ENCODE measurements around the gene MAST4. TPM values are rescaled to one million over a fixed set of nuclear protein-coding genes. Genes with fewer than 3 reads are reported as not detected.
A peak's percentile ranks its signal among the peaks of the same experiment; 100 is the strongest.

The MAST4 gene
- total and polyA plus RNA-seq, 2 donors (not counting 1 experiment from before 2014, with no cell fraction given): 7.0 to 15.2 TPM

DNA sequence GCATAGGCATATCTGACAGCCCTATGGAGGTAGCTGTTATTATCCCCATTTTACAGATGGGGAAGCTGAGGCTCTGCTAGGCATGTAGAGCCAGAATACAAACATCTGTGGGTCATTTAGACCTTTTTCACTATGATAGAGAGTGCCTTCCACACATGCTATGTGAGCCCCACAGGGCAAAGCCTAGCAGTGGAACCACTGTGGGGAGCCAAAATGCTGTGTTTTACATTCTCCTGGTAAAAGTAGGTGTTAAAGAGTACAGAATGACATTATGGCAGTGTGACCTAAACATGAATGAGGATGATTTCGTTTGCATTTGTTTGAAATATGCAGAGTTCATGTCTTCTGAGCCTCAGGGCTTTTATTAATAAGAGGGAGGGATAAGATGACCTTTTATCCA, 265.2 kb downstream of the MAST4 start:
- H3K4me1 ChIP-seq (ENCODE audit: control insufficient read depth, extremely low read depth, insufficient read depth, low read length): no peaks in the 10 kb centered on the region
- H3K4me2 ChIP-seq (ENCODE audit: extremely low read depth, insufficient read depth, low read length): no peak overlapping the region
- H3K27me3 ChIP-seq (ENCODE audit: control insufficient read depth, insufficient read depth, low read length): no peaks in the 10 kb centered on the region
- H3K4me3 ChIP-seq (replicated peaks in 1 of 4; ENCODE audit: control extremely low read depth in 1 of 4, insufficient read depth in 1 of 4, low read depth in 3 of 4, low read length in 4 of 4): no peak overlapping the region
- no peaks in the 10 kb centered on the region for H4K20me1 ChIP-seq (ENCODE audit: control insufficient read depth, extremely low read depth, insufficient read depth, low read length)
- no peaks in the 10 kb centered on the region for H3K9me3 ChIP-seq (ENCODE audit: control insufficient read depth, insufficient read depth, low read depth, low read length)
- no peak for TF ChIP-seq EZH2 (IDR thresholded peaks at IDR 0.05; ENCODE audit: low read length, missing control alignments)
- TF ChIP-seq, protein P1, sequence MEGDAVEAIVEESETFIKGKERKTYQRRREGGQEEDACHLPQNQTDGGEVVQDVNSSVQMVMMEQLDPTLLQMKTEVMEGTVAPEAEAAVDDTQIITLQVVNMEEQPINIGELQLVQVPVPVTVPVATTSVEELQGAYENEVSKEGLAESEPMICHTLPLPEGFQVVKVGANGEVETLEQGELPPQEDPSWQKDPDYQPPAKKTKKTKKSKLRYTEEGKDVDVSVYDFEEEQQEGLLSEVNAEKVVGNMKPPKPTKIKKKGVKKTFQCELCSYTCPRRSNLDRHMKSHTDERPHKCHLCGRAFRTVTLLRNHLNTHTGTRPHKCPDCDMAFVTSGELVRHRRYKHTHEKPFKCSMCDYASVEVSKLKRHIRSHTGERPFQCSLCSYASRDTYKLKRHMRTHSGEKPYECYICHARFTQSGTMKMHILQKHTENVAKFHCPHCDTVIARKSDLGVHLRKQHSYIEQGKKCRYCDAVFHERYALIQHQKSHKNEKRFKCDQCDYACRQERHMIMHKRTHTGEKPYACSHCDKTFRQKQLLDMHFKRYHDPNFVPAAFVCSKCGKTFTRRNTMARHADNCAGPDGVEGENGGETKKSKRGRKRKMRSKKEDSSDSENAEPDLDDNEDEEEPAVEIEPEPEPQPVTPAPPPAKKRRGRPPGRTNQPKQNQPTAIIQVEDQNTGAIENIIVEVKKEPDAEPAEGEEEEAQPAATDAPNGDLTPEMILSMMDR (conservative IDR thresholded peaks at IDR 0.05 in 1 of 2, IDR thresholded peaks at IDR 0.05 in 1 of 2; ENCODE audit: low read depth in 1 of 2, low read length in 2 of 2): no peak
- no peak overlapping the region for H2AFZ ChIP-seq (ENCODE audit: low read length)
- H3K79me2 ChIP-seq (ENCODE audit: control insufficient read depth, insufficient read depth, low read length): no peaks in the 10 kb centered on the region
- no peaks in the 10 kb centered on the region for H3K36me3 ChIP-seq (ENCODE audit: control insufficient read depth, insufficient read depth, low read length)
- H3K27ac ChIP-seq (ENCODE audit: insufficient read depth, low read length): no peak overlapping the region
- H3K9ac ChIP-seq (ENCODE audit: insufficient read depth, low read length): no peak overlapping the region
- no peak for DNase-seq (ENCODE audit: low read depth in 2 of 2)

DNA sequence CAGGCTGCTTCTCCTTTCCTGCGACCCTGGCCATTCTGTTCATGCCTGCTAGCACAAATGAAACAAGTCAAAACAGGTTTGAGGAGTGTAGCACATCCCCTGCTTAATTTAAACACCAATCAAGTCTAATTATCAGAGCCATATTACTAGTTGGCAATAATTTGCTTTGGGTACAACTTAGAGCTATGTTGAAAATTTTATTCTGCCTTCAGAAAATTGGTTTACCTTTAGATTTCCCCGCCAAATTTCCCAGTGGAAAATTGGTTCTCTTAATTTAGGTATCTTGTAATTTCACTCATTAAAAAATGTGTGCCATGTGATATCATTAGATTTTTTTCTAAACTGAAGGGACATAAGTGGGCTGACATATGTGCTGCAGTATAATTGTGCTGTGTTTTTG, 265.8 kb downstream of the MAST4 start:
- TF ChIP-seq, protein P1 (conservative IDR thresholded peaks at IDR 0.05 in 1 of 2, IDR thresholded peaks at IDR 0.05 in 1 of 2; ENCODE audit: low read depth in 1 of 2, low read length in 2 of 2): no peak
- TF ChIP-seq EZH2 (IDR thresholded peaks at IDR 0.05; ENCODE audit: low read length, missing control alignments): no peak
- no peak overlapping the region for H3K9ac ChIP-seq (ENCODE audit: insufficient read depth, low read length)
- no peaks in the 10 kb centered on the region for H3K27me3 ChIP-seq (ENCODE audit: control insufficient read depth, insufficient read depth, low read length)
- no peaks in the 10 kb centered on the region for H3K79me2 ChIP-seq (ENCODE audit: control insufficient read depth, insufficient read depth, low read length)
- H3K27ac ChIP-seq (ENCODE audit: insufficient read depth, low read length): no peak overlapping the region
- no peak for DNase-seq (ENCODE audit: low read depth in 2 of 2)
- H4K20me1 ChIP-seq (ENCODE audit: control insufficient read depth, extremely low read depth, insufficient read depth, low read length): no peaks in the 10 kb centered on the region
- H3K9me3 ChIP-seq (ENCODE audit: control insufficient read depth, insufficient read depth, low read depth, low read length): no peaks in the 10 kb centered on the region
- H3K4me3 ChIP-seq (replicated peaks in 1 of 4; ENCODE audit: control extremely low read depth in 1 of 4, insufficient read depth in 1 of 4, low read depth in 3 of 4, low read length in 4 of 4): no peak overlapping the region
- no peaks in the 10 kb centered on the region for H3K36me3 ChIP-seq (ENCODE audit: control insufficient read depth, insufficient read depth, low read length)
- no peaks in the 10 kb centered on the region for H3K4me1 ChIP-seq (ENCODE audit: control insufficient read depth, extremely low read depth, insufficient read depth, low read length)
- no peak overlapping the region for H2AFZ ChIP-seq (ENCODE audit: low read length)
- H3K4me2 ChIP-seq (ENCODE audit: extremely low read depth, insufficient read depth, low read length): no peak overlapping the region

DNA sequence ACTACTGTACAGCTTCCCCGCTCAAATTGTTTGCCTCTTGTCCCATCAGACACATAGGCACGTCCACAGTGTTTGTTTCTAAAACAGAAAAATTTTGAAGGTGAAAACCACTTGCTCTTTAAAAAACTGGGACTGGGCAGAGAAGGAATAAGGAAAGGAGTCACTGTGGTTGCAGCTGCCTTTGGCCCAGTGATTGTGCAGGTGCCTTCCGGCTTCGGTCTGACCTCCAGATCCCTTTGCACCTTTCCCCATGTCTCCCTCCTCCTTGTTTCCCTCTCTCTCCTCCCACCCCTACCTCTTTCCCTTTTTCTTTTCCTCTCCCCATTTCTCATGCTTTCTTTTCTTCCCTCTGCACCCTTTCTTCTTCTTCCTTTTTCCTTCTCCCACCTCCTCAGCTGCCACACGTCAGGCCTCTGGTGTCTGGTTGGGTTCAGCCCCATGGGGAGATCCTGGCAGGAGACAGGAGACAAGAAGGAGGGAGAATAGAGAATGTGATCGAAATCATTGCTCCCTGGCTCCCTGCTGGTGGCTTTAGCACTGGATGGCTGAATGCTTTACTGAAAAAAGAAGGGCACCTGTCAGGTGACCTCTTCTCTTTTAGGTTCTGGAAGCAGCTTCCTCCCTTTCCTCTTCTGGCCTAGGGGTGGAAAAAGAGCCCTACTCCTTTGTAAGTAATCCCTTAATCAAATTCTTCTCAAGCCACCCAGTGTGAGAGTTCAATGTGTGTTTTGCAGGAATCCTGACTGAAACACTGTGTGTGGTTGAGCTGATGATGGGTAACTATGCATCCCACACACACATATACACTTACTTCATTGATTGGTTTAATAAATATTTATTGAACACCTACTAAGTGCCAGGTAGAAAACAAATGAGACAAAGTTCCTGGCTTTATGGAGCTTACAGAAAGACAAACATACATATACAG, 267.3 kb downstream of the MAST4 start:
- Histone ChIP-seq H3K4me1 (ENCODE audit: control insufficient read depth, extremely low read depth, insufficient read depth, low read length) (no peaks in the 10 kb centered on the region), H3K27ac (ENCODE audit: insufficient read depth, low read length) (no peak overlapping the region), H3K27me3 (ENCODE audit: control insufficient read depth, insufficient read depth, low read length) (no peaks in the 10 kb centered on the region), H3K4me3 (replicated peaks in 1 of 4; ENCODE audit: control extremely low read depth in 1 of 4, insufficient read depth in 1 of 4, low read depth in 3 of 4, low read length in 4 of 4) (no peak overlapping the region), H3K9me3 (ENCODE audit: control insufficient read depth, insufficient read depth, low read depth, low read length) (no peaks in the 10 kb centered on the region), H3K36me3 (ENCODE audit: control insufficient read depth, insufficient read depth, low read length) (no peaks in the 10 kb centered on the region), H3K79me2 (ENCODE audit: control insufficient read depth, insufficient read depth, low read length) (no peaks in the 10 kb centered on the region), H3K4me2 (ENCODE audit: extremely low read depth, insufficient read depth, low read length) (no peak overlapping the region), H2AFZ (ENCODE audit: low read length) (no peak overlapping the region), H4K20me1 (ENCODE audit: control insufficient read depth, extremely low read depth, insufficient read depth, low read length) (no peaks in the 10 kb centered on the region), H3K9ac (ENCODE audit: insufficient read depth, low read length) (no peak overlapping the region)
- TF ChIP-seq, protein P1 (conservative IDR thresholded peaks at IDR 0.05 in 1 of 2, IDR thresholded peaks at IDR 0.05 in 1 of 2; ENCODE audit: low read depth in 1 of 2, low read length in 2 of 2): no peak
- TF ChIP-seq EZH2 (IDR thresholded peaks at IDR 0.05; ENCODE audit: low read length, missing control alignments): no peak
- peak in 1 of 2 donors; percentile 30 for DNase-seq (ENCODE audit: low read depth in 2 of 2)

Data from fibroblast of lung (primary cell).